ENCODE results near the gene MGST2.

DNA sequence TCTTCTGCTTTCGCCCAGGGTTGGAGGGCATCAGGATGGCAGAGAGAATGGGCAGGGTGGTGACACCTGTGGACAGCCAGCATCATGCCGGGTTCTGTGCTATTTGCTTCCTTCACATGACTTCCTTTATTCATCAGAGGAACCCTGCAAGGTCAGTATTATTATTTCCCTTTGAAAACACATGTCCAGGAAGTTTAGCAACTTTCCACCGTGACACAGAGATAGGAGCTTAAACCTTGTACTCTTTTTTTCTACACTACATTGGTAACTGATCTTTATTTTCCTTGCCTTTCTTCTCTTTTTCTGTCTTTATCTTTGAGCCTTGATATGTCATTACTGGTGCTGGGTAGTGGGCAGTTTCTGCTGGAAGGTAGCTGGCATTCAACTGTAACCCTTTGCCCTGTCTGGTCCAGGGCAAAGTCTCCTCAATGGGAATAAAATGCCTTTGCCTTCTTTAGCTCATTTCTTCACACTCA, 5.0 kb upstream of the MGST2 start:
- TF ChIP-seq NFIC (IDR thresholded peaks at IDR 0.05) (no peak), CEBPB (IDR thresholded peaks at IDR 0.05) (no peak), RAD21 (IDR thresholded peaks at IDR 0.05; ENCODE audit: low read depth) (no peak), FOXM1 (IDR thresholded peaks at IDR 0.05; ENCODE audit: borderline replicate concordance, low read depth) (no peak), EP300 (IDR thresholded peaks at IDR 0.05; ENCODE audit: borderline replicate concordance) (no peak), USF1 (IDR thresholded peaks at IDR 0.05) (no peak)
- TF ChIP-seq, protein P1, sequence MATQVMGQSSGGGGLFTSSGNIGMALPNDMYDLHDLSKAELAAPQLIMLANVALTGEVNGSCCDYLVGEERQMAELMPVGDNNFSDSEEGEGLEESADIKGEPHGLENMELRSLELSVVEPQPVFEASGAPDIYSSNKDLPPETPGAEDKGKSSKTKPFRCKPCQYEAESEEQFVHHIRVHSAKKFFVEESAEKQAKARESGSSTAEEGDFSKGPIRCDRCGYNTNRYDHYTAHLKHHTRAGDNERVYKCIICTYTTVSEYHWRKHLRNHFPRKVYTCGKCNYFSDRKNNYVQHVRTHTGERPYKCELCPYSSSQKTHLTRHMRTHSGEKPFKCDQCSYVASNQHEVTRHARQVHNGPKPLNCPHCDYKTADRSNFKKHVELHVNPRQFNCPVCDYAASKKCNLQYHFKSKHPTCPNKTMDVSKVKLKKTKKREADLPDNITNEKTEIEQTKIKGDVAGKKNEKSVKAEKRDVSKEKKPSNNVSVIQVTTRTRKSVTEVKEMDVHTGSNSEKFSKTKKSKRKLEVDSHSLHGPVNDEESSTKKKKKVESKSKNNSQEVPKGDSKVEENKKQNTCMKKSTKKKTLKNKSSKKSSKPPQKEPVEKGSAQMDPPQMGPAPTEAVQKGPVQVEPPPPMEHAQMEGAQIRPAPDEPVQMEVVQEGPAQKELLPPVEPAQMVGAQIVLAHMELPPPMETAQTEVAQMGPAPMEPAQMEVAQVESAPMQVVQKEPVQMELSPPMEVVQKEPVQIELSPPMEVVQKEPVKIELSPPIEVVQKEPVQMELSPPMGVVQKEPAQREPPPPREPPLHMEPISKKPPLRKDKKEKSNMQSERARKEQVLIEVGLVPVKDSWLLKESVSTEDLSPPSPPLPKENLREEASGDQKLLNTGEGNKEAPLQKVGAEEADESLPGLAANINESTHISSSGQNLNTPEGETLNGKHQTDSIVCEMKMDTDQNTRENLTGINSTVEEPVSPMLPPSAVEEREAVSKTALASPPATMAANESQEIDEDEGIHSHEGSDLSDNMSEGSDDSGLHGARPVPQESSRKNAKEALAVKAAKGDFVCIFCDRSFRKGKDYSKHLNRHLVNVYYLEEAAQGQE (IDR thresholded peaks at IDR 0.05; ENCODE audit: low read depth): no peak
